MG63 (cell line): ENCODE results near the gene TRPM8. TPM values are rescaled to one million over a fixed set of nuclear protein-coding genes. Genes with fewer than 3 reads are reported as not detected.

Experiments used
- DNase-seq: peaks from one replicate; pipeline ENCODE4 v3.0.0-alpha.2; 2020
- H3K27me3 ChIP-seq: fragments of 250-450 bp; sonication (Bioruptor Pico); 2 replicates; pipeline ENCODE4 v1.5.1; 2020; ENCODE audit warnings: mild to moderate bottlenecking, moderate library complexity
- H3K36me3 ChIP-seq: fragments of 250-450 bp; sonication (Bioruptor Pico); 2 replicates; pipeline ENCODE4 v1.5.1; 2020; ENCODE audit warnings: mild to moderate bottlenecking, moderate library complexity
- H3K4me3 ChIP-seq: fragments of 250-450 bp; sonication (Bioruptor Pico); 2 replicates; pipeline ENCODE4 v1.5.1; 2020; ENCODE audit warnings: mild to moderate bottlenecking, moderate library complexity
- H3K9me3 ChIP-seq: fragments of 250-450 bp; sonication (Bioruptor Pico); 2 replicates; pipeline ENCODE4 v1.5.1; 2020; ENCODE audit warnings: mild to moderate bottlenecking, moderate library complexity
- total RNA-seq: library from RNA; depleted of rRNA; stranded (reverse); fragments of >200 nt; shearing (Covaris generic); gene quantifications from 2 replicates; pipeline ENCODE4 v1.2.3, GENCODE V29; 2014; ENCODE audit warnings: low replicate concordance

TRPM8 gene
- total RNA-seq, 1 experiment from 2014 or later: not detected

DNA sequence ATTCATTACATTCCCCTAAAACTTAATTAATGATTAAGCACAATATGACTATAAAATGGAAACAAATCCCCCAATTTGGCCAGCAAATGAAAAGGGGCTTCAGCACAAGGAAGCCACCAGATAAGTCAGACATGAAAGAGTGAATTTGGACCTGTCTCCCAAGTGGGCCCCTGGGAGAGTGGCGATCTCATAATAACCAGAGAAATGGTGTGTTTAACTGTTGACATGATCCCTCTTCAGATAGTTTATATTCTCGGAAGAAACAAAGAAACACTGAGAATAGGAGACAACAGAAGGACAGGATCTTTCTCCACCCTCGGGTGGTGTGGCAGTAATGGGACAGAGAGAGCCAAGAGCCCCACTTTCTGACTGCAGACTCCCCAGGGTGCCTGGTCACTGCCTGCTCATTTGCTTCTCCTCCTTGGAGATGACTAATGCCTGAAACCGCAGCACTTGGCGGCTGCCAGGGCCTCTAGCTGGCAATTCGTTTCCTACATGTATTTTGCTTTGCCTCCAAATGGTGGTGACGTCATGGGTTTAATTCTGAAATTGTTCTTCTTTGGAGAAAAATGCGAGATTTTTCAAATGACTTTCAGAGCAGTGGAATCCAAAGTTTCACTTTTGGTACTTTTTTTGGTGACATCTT is 86.9 kb downstream of the TRPM8 start:
- Histone ChIP-seq H3K27me3 (no peaks in the 10 kb centered on the region), H3K4me3 (no peak overlapping the region), H3K36me3 (no peaks in the 10 kb centered on the region), H3K9me3 (no peaks in the 10 kb centered on the region)
- DNase-seq: peak; percentile 98

- Histone ChIP-seq H3K9me3 (no peaks in the 10 kb centered on the region), H3K27me3 (no peaks in the 10 kb centered on the region), H3K36me3 (no peaks in the 10 kb centered on the region), H3K4me3 (no peak overlapping the region)
- DNase-seq: no peak
Observed at GRCh38 chr2:234005126-234005525, 88.0 kb downstream of the TRPM8 start.

DNA sequence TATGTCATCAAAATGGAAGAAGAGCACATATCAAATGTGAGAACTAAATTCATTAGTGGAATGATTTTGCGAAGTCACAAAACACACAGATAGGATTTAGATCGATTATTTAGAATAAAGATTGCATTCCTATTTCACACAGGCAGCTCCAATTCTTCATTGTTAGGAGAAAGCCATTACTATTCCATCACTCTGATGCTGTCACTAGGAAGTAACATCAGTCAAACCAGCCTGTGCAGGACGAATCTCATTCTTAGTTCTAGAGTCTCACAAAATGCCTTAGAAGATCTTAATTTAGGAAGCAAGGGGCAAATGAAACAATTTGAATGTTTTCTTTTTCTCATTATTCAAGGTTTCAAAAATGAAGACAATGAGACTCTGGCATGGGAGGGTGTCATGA is 89.3 kb downstream of the TRPM8 start:
- no peak for DNase-seq
- Histone ChIP-seq H3K9me3 (peaks cover 5% of the 10 kb centered on the region), H3K36me3 (no peaks in the 10 kb centered on the region), H3K4me3 (no peak overlapping the region), H3K27me3 (no peaks in the 10 kb centered on the region)

GRCh38 chr2:234014427-234014826 is 97.3 kb downstream of the TRPM8 start:
- no peak for DNase-seq
- Histone ChIP-seq H3K27me3 (no peaks in the 10 kb centered on the region), H3K36me3 (no peaks in the 10 kb centered on the region), H3K4me3 (no peak overlapping the region), H3K9me3 (peaks cover 5% of the 10 kb centered on the region)

DNA sequence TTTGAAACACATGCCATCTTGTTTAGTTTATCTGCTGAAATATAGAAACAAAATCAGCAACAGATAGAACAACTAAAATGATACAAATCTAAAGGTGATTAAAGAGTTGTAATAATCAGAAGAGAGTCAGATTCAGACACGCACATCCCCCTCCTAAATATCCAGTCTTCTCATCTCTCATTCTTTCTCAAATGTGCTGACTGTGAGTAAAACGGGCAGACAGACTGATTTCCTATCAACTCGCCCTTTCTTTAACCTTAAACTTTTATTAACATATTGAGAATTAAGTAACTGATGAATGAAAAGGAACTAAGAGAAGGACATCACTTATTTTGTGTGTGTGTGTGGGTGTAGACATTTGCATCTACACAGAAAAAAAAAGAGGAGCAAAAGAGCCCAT is 98.7 kb downstream of the TRPM8 start:
- Histone ChIP-seq H3K4me3 (no peak overlapping the region), H3K36me3 (no peaks in the 10 kb centered on the region), H3K27me3 (no peaks in the 10 kb centered on the region), H3K9me3 (peaks cover 4% of the 10 kb centered on the region; the same call in 1 of the 2 replicates)
- DNase-seq: no peak

DNA sequence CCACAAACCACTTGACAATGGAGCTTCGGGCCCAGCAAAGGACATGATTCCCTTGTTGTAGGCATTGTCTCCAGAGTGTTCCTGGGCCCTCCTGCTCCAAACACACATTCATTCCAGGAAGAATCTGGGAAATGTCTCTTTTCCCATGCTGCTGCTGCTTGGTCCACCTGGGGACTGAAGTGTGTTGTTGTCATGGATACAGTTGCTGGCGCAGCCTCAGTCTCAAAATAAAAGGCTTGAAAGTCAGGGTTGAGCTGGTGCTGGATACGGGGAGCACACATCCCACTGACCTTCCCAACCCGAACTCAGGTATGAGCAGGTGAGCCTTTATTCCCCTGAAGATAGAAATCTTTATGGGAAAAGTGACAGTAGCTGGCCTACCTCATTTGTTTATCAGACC is 102.7 kb downstream of the TRPM8 start:
- Histone ChIP-seq H3K27me3 (no peaks in the 10 kb centered on the region), H3K36me3 (no peaks in the 10 kb centered on the region), H3K4me3 (no peak overlapping the region), H3K9me3 (no peaks in the 10 kb centered on the region)
- DNase-seq: no peak

- DNase-seq: no peak
- H3K9me3 ChIP-seq: no peaks in the 10 kb centered on the region
- no peak overlapping the region for H3K4me3 ChIP-seq
- H3K36me3 ChIP-seq: no peaks in the 10 kb centered on the region
- no peaks in the 10 kb centered on the region for H3K27me3 ChIP-seq
Observed at GRCh38 chr2:234020332-234020731, 103.2 kb downstream of the TRPM8 start.

- no peaks in the 10 kb centered on the region for H3K27me3 ChIP-seq
- H3K36me3 ChIP-seq: no peaks in the 10 kb centered on the region
- no peak for DNase-seq
- H3K4me3 ChIP-seq: no peak overlapping the region
- no peaks in the 10 kb centered on the region for H3K9me3 ChIP-seq
Observed at GRCh38 chr2:234022424-234022823, 105.3 kb downstream of the TRPM8 start.

DNA sequence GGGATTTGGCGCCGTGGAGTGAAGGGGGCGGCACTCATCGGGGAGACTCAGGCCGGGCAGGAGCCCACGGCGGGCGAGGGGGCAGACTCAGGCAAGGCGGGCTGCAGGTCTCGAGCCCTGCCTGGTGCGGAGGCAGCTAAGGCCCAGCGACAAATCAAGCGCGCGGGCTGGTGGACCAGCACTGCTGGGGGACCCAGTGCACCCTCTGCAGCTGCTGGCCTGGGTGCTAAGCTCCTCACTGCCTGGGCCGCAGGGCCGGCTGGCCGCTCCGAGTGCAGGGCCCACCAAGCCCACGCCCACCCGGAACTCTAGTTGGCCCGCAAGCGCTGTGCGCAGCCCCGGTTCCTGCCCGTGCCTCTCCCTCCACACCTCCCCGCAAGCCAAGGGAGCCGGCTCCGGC is 107.1 kb downstream of the TRPM8 start:
- H3K27me3 ChIP-seq: no peaks in the 10 kb centered on the region
- DNase-seq: no peak
- H3K4me3 ChIP-seq: no peak overlapping the region
- no peaks in the 10 kb centered on the region for H3K36me3 ChIP-seq
- no peaks in the 10 kb centered on the region for H3K9me3 ChIP-seq

- DNase-seq: no peak
- no peaks in the 10 kb centered on the region for H3K9me3 ChIP-seq
- H3K4me3 ChIP-seq: no peak overlapping the region
- H3K36me3 ChIP-seq: no peaks in the 10 kb centered on the region
- H3K27me3 ChIP-seq: no peaks in the 10 kb centered on the region
Observed at GRCh38 chr2:234025466-234025865, 108.3 kb downstream of the TRPM8 start.

GRCh38 chr2:234025891-234026401 is 108.8 kb downstream of the TRPM8 start:
- H3K27me3 ChIP-seq: no peaks in the 10 kb centered on the region
- no peaks in the 10 kb centered on the region for H3K9me3 ChIP-seq
- H3K36me3 ChIP-seq: no peaks in the 10 kb centered on the region
- H3K4me3 ChIP-seq: no peak overlapping the region
- DNase-seq: no peak

GRCh38 chr2:234026693-234027254 is 109.6 kb downstream of the TRPM8 start:
- no peaks in the 10 kb centered on the region for H3K36me3 ChIP-seq
- H3K9me3 ChIP-seq: no peaks in the 10 kb centered on the region
- H3K4me3 ChIP-seq: no peak overlapping the region
- no peaks in the 10 kb centered on the region for H3K27me3 ChIP-seq
- no peak for DNase-seq

GRCh38 chr2:234027641-234028040 is 110.5 kb downstream of the TRPM8 start:
- Histone ChIP-seq H3K4me3 (no peak overlapping the region), H3K27me3 (no peaks in the 10 kb centered on the region), H3K36me3 (no peaks in the 10 kb centered on the region), H3K9me3 (peaks cover 1% of the 10 kb centered on the region; the same call in 1 of the 2 replicates)
- no peak for DNase-seq

- Histone ChIP-seq H3K36me3 (no peaks in the 10 kb centered on the region), H3K27me3 (no peaks in the 10 kb centered on the region), H3K9me3 (peaks cover 6% of the 10 kb centered on the region; the same call in 1 of the 2 replicates), H3K4me3 (no peak overlapping the region)
- no peak for DNase-seq
Observed at GRCh38 chr2:234029150-234029733, 112.1 kb downstream of the TRPM8 start.

DNA sequence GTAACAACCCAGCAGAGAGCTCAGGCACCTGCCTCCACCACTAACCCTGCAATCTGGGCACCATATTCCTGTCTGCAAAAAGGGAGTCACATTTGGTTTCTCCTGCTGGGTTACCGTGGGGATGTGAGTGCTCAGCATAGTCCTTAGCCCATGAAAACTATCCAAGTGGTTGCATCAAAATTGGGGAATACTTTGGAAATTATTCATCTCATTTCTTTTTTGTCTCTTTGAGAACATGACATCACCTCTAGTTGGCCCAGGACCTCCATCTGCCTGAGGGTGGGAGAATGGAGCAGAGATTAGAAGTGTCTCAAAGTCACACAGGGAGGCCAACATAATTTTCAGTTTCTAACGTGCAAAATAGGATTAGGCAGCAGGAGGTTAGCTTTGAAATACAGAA is 114.0 kb downstream of the TRPM8 start:
- DNase-seq: peak; percentile 5
- Histone ChIP-seq H3K27me3 (no peaks in the 10 kb centered on the region), H3K4me3 (no peak overlapping the region), H3K36me3 (no peaks in the 10 kb centered on the region), H3K9me3 (peaks cover 6% of the 10 kb centered on the region; the same call in 1 of the 2 replicates)

DNA sequence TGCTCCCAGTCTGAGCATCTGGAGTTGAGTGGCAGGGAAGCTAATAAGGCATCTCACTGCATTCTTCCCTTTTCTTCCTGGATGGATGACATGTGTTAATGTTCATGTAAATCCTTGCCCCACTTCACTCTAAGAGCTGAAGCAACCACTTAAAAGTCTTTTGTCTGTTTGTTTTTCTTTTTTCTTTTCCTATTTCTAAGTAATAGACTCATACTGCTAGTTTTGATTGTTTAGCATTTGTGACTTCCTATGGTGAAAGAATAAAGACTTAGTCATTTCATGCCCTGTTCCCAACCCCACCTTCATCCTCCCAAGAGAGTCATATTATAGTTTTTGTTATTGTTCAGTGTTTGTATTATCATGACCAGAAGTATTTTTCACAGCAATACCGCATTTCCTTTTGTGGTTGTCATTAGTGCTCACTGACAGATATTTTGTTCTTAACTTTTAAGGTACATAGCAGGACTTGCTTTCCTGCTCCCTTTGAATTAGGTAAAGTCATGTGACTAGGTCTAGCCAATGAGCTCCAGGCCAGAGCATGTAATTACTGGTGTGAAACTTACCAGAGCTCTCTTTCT is 115.2 kb downstream of the TRPM8 start:
- DNase-seq: peak; percentile 16
- Histone ChIP-seq H3K4me3 (no peak overlapping the region), H3K27me3 (no peaks in the 10 kb centered on the region), H3K9me3 (peaks cover 6% of the 10 kb centered on the region; the same call in 1 of the 2 replicates), H3K36me3 (no peaks in the 10 kb centered on the region)

DNA sequence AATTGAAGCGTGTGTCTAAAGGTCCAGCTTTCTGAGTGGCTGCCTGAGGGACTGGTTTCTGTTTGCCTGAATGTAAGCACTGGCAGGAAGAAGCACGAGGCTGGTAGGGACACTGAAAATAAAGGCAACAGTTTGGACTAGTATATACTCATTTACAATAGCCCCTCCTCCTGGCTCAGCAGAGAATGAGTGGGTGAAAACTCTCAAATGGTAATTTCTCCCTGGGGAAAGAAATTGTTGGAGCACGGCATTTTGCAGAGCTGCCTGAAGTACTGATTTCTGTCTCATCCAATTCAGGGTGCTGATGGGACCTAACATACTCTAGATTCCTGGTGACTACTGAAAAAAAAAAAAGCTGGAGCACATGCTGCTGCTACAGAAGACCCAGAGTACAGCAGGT is 116.0 kb downstream of the TRPM8 start:
- peaks cover 6% of the 10 kb centered on the region; the same call in 1 of the 2 replicates for H3K9me3 ChIP-seq
- no peaks in the 10 kb centered on the region for H3K36me3 ChIP-seq
- DNase-seq: no peak
- no peaks in the 10 kb centered on the region for H3K27me3 ChIP-seq
- no peak overlapping the region for H3K4me3 ChIP-seq
